Ishikawa (cell line): ENCODE results near the gene PRKCH.

Experiments
- CEBPB ChIP-seq: IDR thresholded peaks from 2 replicates; pipeline ENCODE4 v1.6.1; 2012
- CREB1 ChIP-seq: IDR thresholded peaks from 2 replicates; pipeline ENCODE4 v1.6.1; 2012; ENCODE audit warnings: low read depth
- EGR1 ChIP-seq: IDR thresholded peaks from 2 replicates; pipeline ENCODE4 v1.6.1; 2012
- EP300 ChIP-seq: IDR thresholded peaks from 2 replicates; pipeline ENCODE4 v1.6.1; 2012; ENCODE audit warnings: borderline replicate concordance
- FOXM1 ChIP-seq: IDR thresholded peaks from 2 replicates; pipeline ENCODE4 v1.6.1; 2012; ENCODE audit warnings: low read depth, borderline replicate concordance
- NFIC ChIP-seq: IDR thresholded peaks from 2 replicates; pipeline ENCODE4 v1.6.1; 2012
- RAD21 ChIP-seq: IDR thresholded peaks from 2 replicates; pipeline ENCODE4 v1.6.1; 2012; ENCODE audit warnings: low read depth
- TAF1 ChIP-seq: IDR thresholded peaks from 2 replicates; pipeline ENCODE4 v1.6.1; 2012; ENCODE audit warnings: low read depth, mild to moderate bottlenecking
- TCF12 ChIP-seq: IDR thresholded peaks from 2 replicates; pipeline ENCODE4 v1.6.1; 2012; ENCODE audit warnings: low read depth
- TEAD4 ChIP-seq: IDR thresholded peaks from 2 replicates; pipeline ENCODE4 v1.6.1; 2012
- YY1 ChIP-seq: IDR thresholded peaks from 2 replicates; pipeline ENCODE4 v1.6.1; 2012; ENCODE audit warnings: low read depth
- ZBTB7A ChIP-seq: IDR thresholded peaks from 2 replicates; pipeline ENCODE4 v1.6.1; 2012; ENCODE audit warnings: low read depth
- TF ChIP-seq, protein P1 (sequence below): IDR thresholded peaks from 2 replicates; pipeline ENCODE4 v1.6.1; 2012
- TF ChIP-seq, protein P2 (sequence below): IDR thresholded peaks from 2 replicates; pipeline ENCODE4 v1.6.1; 2012; ENCODE audit warnings: low read depth, mild to moderate bottlenecking
- TF ChIP-seq, protein P3 (sequence below): IDR thresholded peaks from 2 replicates; pipeline ENCODE4 v1.6.1; 2012

Gene PRKCH

DNA sequence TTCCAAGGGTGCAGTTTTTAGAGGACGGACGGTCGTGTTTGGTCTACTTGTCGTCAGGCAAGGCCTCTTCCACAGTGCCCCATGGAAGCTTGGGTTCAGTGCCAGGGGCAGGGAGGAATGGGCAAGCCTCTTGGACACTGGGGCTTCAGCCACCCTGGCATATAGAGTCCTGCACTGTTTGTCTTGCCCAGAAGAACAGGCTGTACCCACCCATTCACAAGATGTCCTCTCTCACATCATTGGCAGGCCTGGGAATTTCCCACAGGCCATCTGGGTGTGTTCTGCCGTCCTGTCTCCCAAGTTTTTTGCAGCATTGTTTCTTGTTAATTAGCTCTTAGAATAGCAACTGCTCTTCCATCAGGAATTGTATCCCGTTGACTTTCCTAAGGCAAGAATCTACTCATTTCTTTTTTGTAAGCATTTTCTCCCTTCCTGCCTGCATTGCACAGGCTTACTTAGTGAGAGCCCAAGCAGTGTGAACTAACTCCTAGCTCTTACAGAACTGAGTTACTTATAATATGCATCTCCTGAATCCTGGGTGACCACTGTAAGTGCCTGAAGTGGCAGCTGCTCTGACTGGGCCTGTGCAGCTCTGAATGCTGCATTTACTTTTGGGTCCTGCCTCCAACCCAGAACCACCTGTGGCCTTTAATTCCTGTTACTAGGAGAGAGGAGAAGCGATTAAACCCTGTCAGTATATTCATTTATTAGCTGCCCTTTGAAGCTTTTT lies 224.5 kb downstream of the PRKCH start:
- TF ChIP-seq ZBTB7A: no peak
- no peak for TF ChIP-seq NFIC
- TF ChIP-seq CREB1: no peak
- no peak for TF ChIP-seq TAF1
- no peak for TF ChIP-seq YY1
- TF ChIP-seq EGR1: no peak
- TF ChIP-seq TCF12: no peak
- TF ChIP-seq, protein P1, sequence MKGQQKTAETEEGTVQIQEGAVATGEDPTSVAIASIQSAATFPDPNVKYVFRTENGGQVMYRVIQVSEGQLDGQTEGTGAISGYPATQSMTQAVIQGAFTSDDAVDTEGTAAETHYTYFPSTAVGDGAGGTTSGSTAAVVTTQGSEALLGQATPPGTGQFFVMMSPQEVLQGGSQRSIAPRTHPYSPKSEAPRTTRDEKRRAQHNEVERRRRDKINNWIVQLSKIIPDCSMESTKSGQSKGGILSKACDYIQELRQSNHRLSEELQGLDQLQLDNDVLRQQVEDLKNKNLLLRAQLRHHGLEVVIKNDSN: no peak
- TF ChIP-seq EP300: no peak
- TF ChIP-seq RAD21: no peak
- no peak for TF ChIP-seq CEBPB
- TF ChIP-seq TEAD4: no peak
- TF ChIP-seq, protein P2, sequence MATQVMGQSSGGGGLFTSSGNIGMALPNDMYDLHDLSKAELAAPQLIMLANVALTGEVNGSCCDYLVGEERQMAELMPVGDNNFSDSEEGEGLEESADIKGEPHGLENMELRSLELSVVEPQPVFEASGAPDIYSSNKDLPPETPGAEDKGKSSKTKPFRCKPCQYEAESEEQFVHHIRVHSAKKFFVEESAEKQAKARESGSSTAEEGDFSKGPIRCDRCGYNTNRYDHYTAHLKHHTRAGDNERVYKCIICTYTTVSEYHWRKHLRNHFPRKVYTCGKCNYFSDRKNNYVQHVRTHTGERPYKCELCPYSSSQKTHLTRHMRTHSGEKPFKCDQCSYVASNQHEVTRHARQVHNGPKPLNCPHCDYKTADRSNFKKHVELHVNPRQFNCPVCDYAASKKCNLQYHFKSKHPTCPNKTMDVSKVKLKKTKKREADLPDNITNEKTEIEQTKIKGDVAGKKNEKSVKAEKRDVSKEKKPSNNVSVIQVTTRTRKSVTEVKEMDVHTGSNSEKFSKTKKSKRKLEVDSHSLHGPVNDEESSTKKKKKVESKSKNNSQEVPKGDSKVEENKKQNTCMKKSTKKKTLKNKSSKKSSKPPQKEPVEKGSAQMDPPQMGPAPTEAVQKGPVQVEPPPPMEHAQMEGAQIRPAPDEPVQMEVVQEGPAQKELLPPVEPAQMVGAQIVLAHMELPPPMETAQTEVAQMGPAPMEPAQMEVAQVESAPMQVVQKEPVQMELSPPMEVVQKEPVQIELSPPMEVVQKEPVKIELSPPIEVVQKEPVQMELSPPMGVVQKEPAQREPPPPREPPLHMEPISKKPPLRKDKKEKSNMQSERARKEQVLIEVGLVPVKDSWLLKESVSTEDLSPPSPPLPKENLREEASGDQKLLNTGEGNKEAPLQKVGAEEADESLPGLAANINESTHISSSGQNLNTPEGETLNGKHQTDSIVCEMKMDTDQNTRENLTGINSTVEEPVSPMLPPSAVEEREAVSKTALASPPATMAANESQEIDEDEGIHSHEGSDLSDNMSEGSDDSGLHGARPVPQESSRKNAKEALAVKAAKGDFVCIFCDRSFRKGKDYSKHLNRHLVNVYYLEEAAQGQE: no peak
- TF ChIP-seq FOXM1: no peak
- TF ChIP-seq, protein P3, sequence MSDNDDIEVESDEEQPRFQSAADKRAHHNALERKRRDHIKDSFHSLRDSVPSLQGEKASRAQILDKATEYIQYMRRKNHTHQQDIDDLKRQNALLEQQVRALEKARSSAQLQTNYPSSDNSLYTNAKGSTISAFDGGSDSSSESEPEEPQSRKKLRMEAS: no peak

DNA sequence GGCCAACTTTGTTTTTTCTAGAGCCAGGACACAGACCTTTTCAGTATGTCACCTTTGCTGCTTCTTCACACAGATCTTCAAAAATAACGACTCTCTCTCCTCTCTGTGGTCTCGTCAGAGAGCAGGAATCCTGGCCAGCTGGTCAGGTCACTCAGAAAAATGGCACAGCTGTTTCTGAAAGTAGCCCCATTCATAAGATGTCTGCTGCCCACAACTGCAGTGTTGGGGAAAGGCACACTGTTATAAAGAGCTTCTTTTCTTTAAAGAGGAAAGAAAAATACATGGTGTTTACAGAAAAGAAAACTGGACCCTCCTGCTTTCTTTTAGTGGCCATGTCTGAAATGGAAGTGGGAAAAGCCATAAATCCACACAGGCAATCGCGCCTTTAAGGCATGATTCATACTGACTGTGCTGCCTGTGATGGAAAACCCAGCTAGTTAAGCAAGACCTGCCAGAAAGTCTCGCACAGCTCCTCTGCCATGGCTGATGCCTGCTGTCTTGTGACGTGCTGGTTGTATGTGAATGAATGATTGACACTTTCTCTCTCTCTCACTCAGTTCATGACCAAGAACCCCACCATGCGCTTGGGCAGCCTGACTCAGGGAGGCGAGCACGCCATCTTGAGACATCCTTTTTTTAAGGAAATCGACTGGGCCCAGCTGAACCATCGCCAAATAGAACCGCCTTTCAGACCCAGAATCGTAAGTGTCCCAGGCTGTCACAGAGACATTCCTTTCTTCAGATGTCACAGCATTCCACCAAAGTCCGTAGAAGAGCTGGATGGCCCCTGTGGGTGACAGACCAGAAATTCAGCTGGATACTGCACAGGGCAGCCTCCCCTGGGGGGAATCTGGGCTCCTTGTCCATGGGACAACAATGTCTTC lies 226.0 kb downstream of the PRKCH start:
- TF ChIP-seq CREB1 (no peak), TCF12 (no peak), TEAD4 (peak; percentile 56; the same call in 1 of the 2 replicates), TAF1 (no peak), YY1 (no peak; the same call in 1 of the 2 replicates), ZBTB7A (no peak), RAD21 (no peak), EGR1 (no peak), NFIC (0 out of 2 replicates have a peak, but pooled peaks have one; percentile 12)
- TF ChIP-seq, protein P3: no peak

DNA sequence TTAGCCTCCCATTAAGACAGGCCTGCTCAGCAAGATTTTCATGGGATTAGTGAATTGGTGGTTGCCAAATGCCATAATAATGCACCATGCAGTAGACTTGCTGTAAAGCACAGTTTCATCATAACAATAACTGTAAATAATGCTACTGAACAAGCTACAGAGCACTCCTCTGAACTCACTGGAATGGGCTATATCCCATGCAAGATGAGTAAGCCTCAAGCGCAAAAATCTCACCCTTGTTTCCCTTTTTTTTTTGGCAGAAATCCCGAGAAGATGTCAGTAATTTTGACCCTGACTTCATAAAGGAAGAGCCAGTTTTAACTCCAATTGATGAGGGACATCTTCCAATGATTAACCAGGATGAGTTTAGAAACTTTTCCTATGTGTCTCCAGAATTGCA lies 228.0 kb downstream of the PRKCH start:
- TF ChIP-seq CREB1 (no peak), TEAD4 (no peak), CEBPB (no peak), FOXM1 (no peak), ZBTB7A (no peak), NFIC (no peak)
- TF ChIP-seq, protein P2: no peak
- TF ChIP-seq, protein P3: no peak

DNA sequence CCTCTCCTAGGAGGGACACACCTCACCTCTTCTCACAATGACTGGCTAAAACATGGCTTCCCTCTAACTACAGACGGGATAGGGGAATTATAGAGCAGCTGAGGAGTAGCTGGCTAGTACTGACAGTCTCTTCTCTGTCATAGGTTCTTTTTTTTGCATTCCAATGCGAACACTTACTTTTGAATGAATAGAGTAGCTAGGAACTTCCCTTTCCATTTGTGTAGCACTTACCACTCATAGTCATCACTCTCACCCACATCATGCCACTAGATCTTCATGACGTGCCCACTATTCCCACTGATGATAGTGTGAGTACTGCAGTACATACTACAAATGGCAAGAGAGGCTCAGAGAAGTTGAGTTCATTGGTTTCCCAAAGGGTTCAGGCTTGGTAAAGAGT lies 230.0 kb downstream of the PRKCH start:
- TF ChIP-seq TAF1 (no peak), NFIC (no peak), YY1 (no peak), RAD21 (no peak), EGR1 (no peak), FOXM1 (no peak), CREB1 (no peak), EP300 (no peak), TEAD4 (no peak), CEBPB (no peak), ZBTB7A (no peak), TCF12 (no peak)
- TF ChIP-seq, protein P3: no peak
- TF ChIP-seq, protein P2: no peak
- TF ChIP-seq, protein P1: no peak
